Upper lobe of right lung (tissue), 1 donor: ENCODE results near the gene MUC20. TPM values are rescaled to one million over a fixed set of nuclear protein-coding genes. Genes with fewer than 3 reads are reported as not detected.

ENCODE experiments used
- ATAC-seq: fragments of 200-7000 bp; cut with Tn5 transposase; one replicate; pipeline ENCODE4 v1.9.1; 2020; ENCODE audit warnings: mild to moderate bottlenecking, moderate library complexity
- DNase-seq: peaks from one replicate; pipeline ENCODE4 v3.0.0-alpha.2; 2020
- H3K27ac ChIP-seq: fragments of 200-600 bp; one replicate; pipeline ENCODE4 v1.8.0; 2022
- H3K27me3 ChIP-seq: fragments of 200-600 bp; one replicate; pipeline ENCODE4 v1.8.0; 2022; ENCODE audit warnings: mild to moderate bottlenecking
- H3K36me3 ChIP-seq: fragments of 200-600 bp; one replicate; pipeline ENCODE4 v1.8.0; 2022
- H3K4me1 ChIP-seq: fragments of 200-600 bp; one replicate; pipeline ENCODE4 v1.8.0; 2022
- H3K4me3 ChIP-seq: fragments of 200-600 bp; one replicate; pipeline ENCODE4 v1.8.0; 2022; ENCODE audit warnings: mild to moderate bottlenecking
- H3K9me3 ChIP-seq: fragments of 200-600 bp; one replicate; pipeline ENCODE4 v1.8.0; 2022
- CTCF ChIP-seq: fragments of 200-600 bp; IDR thresholded peaks from one replicate; pipeline ENCODE4 v1.8.0; 2022; ENCODE audit warnings: antibody characterized with exemption
- intact Hi-C: fragments of 100-400 bp; cut with DNase I; formaldehyde crosslinking; loops from one replicate; pipeline ENCODE4 v1.11.0; 2022
- total RNA-seq: library from RNA; stranded (reverse); fragmentation: NEBNext Ultra II Directional; extraction: Animal tissue kit (Norgen Biotek cat#: 25700); gene quantifications from one replicate; pipeline ENCODE4 v1.2.1, GENCODE V29; 2021
- donor health status: DM: no; HTN: yes; CAD: no; lungs with severe emphysema.

Gene MUC20
- total RNA-seq, 1 donor from 2014 or later, result 14.7 TPM

GRCh38 chr3:195698647-195699387 lies 22.0 kb upstream of the MUC20 start:
- DNase-seq (no peak), ATAC-seq (no peak)
- Histone ChIP-seq H3K4me3 (no peak overlapping the region), H3K9me3 (no peaks in the 10 kb centered on the region), H3K27ac (no peak overlapping the region), H3K27me3 (no peaks in the 10 kb centered on the region), H3K4me1 (no peaks in the 10 kb centered on the region), H3K36me3 (peaks cover 47% of the 10 kb centered on the region)
- TF ChIP-seq CTCF, result no peak
- intact Hi-C loops, result no loop called here

- no peaks in the 10 kb centered on the region for H3K9me3 ChIP-seq
- intact Hi-C loops, result no loop called here
- H3K4me3 ChIP-seq, result no peak overlapping the region
- no peaks in the 10 kb centered on the region for H3K4me1 ChIP-seq
- H3K36me3 ChIP-seq, result peaks cover 41% of the 10 kb centered on the region
- ATAC-seq (no peak), DNase-seq (no peak)
- no peaks in the 10 kb centered on the region for H3K27me3 ChIP-seq
- H3K27ac ChIP-seq, result no peak overlapping the region
- no peak for TF ChIP-seq CTCF
These were observed 21.4 kb upstream of the MUC20 start for GRCh38 chr3:195699388-195699771.

GRCh38 chr3:195699860-195700259 lies 20.9 kb upstream of the MUC20 start:
- Histone ChIP-seq H3K4me1 (no peaks in the 10 kb centered on the region), H3K36me3 (peaks cover 36% of the 10 kb centered on the region), H3K27ac (no peak overlapping the region), H3K4me3 (no peak overlapping the region), H3K27me3 (no peaks in the 10 kb centered on the region), H3K9me3 (no peaks in the 10 kb centered on the region)
- DNase-seq (no peak), ATAC-seq (no peak)
- intact Hi-C loops, result no loop called here
- no peak for TF ChIP-seq CTCF

- no peaks in the 10 kb centered on the region for H3K4me1 ChIP-seq
- no peak for TF ChIP-seq CTCF
- H3K9me3 ChIP-seq, result no peaks in the 10 kb centered on the region
- ATAC-seq (no peak), DNase-seq (no peak)
- no peak overlapping the region for H3K4me3 ChIP-seq
- H3K36me3 ChIP-seq, result peaks cover 33% of the 10 kb centered on the region
- H3K27me3 ChIP-seq, result no peaks in the 10 kb centered on the region
- H3K27ac ChIP-seq, result no peak overlapping the region
- intact Hi-C loops, result no loop called here
These were observed 20.5 kb upstream of the MUC20 start for GRCh38 chr3:195700319-195700718.

- Histone ChIP-seq H3K9me3 (no peaks in the 10 kb centered on the region), H3K27ac (no peak overlapping the region), H3K4me1 (no peaks in the 10 kb centered on the region), H3K36me3 (peaks cover 27% of the 10 kb centered on the region), H3K4me3 (no peak overlapping the region), H3K27me3 (no peaks in the 10 kb centered on the region)
- intact Hi-C loops, result no loop called here
- DNase-seq (no peak), ATAC-seq (no peak)
- TF ChIP-seq CTCF, result no peak
These were observed 19.5 kb upstream of the MUC20 start for GRCh38 chr3:195701042-195701915.
